ENCODE results near the gene WNT9A. TPM values are rescaled to one million over a fixed set of nuclear protein-coding genes. Genes with fewer than 3 reads are reported as not detected.
A peak's percentile ranks its signal among the peaks of the same experiment; 100 is the strongest.

WNT9A gene
- polyA plus RNA-seq, 1 experiment, result 1.5 TPM

DNA sequence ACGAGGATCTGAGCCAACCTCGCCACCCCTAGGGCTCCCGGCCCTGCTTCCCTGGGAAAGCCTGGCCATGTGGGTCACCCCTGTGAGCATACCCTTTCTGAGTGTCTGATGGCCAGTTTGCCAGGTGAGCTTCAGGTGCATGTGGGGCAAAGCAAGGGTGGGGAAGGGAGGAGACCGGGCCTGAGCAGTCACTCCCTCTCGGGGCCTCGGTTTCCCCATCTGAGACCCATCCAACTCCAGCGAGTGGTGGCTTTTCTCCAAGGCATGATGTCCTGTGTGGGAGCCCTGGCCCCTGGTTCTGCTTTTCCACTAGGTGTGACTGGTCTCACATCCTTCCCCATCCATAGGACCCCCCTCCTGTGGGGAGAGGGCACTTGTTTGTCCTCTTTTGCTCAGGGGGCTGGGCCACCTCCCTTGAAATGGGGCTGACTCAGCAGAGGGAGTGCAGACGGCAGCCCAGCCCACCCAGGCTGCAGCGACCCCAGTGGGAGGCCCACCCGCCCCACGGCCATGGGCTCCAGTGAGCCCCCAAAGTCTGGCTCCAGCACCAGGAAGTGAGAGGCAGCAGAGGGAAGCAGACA is 1.7 kb upstream of the WNT9A start:
- TF ChIP-seq, protein P1, sequence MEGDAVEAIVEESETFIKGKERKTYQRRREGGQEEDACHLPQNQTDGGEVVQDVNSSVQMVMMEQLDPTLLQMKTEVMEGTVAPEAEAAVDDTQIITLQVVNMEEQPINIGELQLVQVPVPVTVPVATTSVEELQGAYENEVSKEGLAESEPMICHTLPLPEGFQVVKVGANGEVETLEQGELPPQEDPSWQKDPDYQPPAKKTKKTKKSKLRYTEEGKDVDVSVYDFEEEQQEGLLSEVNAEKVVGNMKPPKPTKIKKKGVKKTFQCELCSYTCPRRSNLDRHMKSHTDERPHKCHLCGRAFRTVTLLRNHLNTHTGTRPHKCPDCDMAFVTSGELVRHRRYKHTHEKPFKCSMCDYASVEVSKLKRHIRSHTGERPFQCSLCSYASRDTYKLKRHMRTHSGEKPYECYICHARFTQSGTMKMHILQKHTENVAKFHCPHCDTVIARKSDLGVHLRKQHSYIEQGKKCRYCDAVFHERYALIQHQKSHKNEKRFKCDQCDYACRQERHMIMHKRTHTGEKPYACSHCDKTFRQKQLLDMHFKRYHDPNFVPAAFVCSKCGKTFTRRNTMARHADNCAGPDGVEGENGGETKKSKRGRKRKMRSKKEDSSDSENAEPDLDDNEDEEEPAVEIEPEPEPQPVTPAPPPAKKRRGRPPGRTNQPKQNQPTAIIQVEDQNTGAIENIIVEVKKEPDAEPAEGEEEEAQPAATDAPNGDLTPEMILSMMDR (IDR thresholded peaks at IDR 0.05; ENCODE audit: insufficient read depth, low read depth, low read length), result no peak

DNA sequence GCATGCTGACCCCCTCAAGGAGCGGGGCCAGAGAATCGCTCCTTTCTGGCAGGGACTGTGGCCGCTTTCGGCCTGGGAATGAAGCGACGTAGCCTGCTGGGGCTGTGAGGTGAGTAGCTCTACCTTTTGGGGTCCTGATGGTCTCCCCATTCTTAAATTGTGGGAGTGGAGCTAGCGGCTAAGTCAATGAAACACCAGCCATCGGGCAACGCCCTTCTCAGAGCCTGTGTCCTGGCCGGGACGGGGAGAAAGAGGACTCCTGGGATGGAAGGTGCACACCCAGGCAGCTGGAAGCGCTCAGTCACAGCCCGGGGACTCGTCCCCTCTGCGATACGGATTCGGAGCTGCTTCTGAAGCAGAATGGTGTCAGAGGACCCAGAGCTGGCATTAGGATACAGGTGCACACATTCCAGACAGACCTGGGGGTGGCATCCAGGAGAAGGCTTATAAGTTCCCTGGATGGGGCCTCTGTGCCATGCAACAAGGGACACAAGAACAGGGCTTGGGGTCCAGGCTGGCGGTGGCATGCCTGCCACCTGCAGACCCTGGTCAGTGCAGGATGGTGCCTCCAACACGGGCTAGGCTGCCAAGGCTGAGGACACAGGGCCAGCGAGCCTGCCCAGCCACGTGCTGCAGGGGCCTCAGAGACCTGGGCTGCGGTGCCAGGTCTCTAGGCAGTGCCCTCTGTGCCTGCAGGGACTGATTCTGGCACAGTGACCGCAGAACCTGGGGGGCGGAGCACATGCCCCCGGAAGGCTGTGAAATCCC is 945 bp upstream of the WNT9A start:
- CTCF ChIA-PET, result interaction anchor here (1.4 to 4.8 kb wide), 4 partner anchors 10 to 218 kb away, joined by 3 to 71 read pairs (median 16); no protein-coding TSS in a partner anchor
- Histone ChIP-seq H3K4me3 (ENCODE audit: low read depth, low read length) (peak overlapping the region; percentile 65), H3K36me3 (ENCODE audit: control insufficient read depth, insufficient read depth, low read length) (no peaks in the 10 kb centered on the region), H3K27me3 (ENCODE audit: control insufficient read depth, insufficient read depth, low read length) (no peaks in the 10 kb centered on the region)
- POLR2A ChIA-PET, result no interaction called here
- DNase-seq (ENCODE audit: low read depth), result no peak
- TF ChIP-seq, protein P1 (IDR thresholded peaks at IDR 0.05; ENCODE audit: insufficient read depth, low read depth, low read length), result no peak

More for the DNA sequence above, 1.7 kb upstream of the WNT9A start:
- Histone ChIP-seq H3K4me3 (ENCODE audit: low read depth, low read length) (no peak overlapping the region), H3K27me3 (ENCODE audit: control insufficient read depth, insufficient read depth, low read length) (no peaks in the 10 kb centered on the region), H3K36me3 (ENCODE audit: control insufficient read depth, insufficient read depth, low read length) (no peaks in the 10 kb centered on the region)
- DNase-seq (ENCODE audit: low read depth), result no peak
- ChIA-PET CTCF (interaction anchor here (0.7 to 4.8 kb wide), 3 partner anchors 186 to 468 kb away, joined by 3 to 71 read pairs (median 3); no protein-coding TSS in a partner anchor), POLR2A (no interaction called here)

DNA sequence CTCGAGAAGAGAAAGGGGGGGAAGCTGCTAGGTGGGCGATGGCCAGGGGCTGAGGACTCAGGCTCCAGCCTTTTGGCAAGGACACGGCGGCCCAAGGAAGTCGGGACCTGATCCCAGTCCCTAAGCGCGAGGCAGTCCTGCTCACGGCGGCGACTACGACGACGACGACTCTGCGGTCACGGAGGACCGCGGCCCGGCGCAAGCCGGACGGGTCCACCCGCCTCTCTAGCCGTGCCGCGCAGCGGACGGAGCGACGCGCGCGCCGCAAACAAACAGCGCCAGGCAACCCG is 401 bp downstream of the WNT9A start:
- TF ChIP-seq, protein P1 (IDR thresholded peaks at IDR 0.05; ENCODE audit: insufficient read depth, low read depth, low read length), result no peak
- Histone ChIP-seq H3K4me3 (ENCODE audit: low read depth, low read length) (peak overlapping the region; percentile 40), H3K36me3 (ENCODE audit: control insufficient read depth, insufficient read depth, low read length) (no peaks in the 10 kb centered on the region), H3K27me3 (ENCODE audit: control insufficient read depth, insufficient read depth, low read length) (no peaks in the 10 kb centered on the region)
- DNase-seq (ENCODE audit: low read depth), result no peak
- ChIA-PET CTCF (interaction anchor here (0.9 to 4.8 kb wide), 11 partner anchors 11 to 1343 kb away, joined by 3 to 71 read pairs (median 4); no protein-coding TSS in a partner anchor), POLR2A (no interaction called here)

DNA sequence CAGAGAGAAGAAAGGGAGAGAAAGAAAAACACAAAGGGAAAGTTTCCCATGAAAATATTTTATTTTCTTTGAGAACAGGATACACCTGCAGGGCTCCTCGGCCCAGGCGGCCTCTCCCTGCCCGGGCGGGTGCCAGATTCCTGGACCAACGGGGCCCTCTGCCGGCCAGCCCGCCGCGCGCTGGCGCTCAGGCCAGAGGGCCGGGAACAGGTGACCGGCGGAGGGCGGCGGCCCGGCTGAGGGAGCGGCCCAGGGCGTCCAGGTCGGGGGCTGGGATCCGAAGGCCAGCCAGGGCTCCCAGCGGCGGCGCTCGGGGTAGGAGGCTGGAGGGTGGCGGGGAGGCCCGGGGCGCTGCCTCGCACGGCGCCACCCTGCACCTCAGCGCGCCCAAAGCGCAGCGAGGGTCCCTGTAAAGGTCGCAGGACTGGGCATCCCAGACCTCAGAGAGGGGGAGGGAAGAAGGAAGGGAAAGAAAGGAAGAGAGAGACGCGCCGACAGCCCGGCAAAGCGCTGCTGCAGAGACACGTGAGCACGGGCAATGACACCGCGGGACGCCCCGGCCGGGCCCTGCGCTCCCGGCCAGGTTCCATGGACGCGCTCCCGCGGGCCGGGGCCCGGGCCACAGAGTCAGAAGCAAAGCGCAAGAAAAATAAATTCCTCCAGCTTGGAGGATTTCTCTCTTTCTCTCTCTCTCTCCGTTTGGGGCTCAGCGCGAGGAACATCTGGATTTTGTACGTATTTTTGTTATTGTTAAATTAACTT is 927 bp downstream of the WNT9A start:
- CTCF ChIA-PET, result interaction anchor here (0.9 to 4.8 kb wide), 14 partner anchors 11 to 1343 kb away, joined by 3 to 71 read pairs (median 4); no protein-coding TSS in a partner anchor
- no peak for DNase-seq (ENCODE audit: low read depth)
- H3K36me3 ChIP-seq (ENCODE audit: control insufficient read depth, insufficient read depth, low read length), result no peaks in the 10 kb centered on the region
- peak overlapping the region; percentile 40 for H3K4me3 ChIP-seq (ENCODE audit: low read depth, low read length)
- TF ChIP-seq, protein P1 (IDR thresholded peaks at IDR 0.05; ENCODE audit: insufficient read depth, low read depth, low read length), result peak; percentile 62
- H3K27me3 ChIP-seq (ENCODE audit: control insufficient read depth, insufficient read depth, low read length), result no peaks in the 10 kb centered on the region
- POLR2A ChIA-PET, result no interaction called here
